Measurements from ENCODE around the gene PDZRN3.

Gene PDZRN3

DNA sequence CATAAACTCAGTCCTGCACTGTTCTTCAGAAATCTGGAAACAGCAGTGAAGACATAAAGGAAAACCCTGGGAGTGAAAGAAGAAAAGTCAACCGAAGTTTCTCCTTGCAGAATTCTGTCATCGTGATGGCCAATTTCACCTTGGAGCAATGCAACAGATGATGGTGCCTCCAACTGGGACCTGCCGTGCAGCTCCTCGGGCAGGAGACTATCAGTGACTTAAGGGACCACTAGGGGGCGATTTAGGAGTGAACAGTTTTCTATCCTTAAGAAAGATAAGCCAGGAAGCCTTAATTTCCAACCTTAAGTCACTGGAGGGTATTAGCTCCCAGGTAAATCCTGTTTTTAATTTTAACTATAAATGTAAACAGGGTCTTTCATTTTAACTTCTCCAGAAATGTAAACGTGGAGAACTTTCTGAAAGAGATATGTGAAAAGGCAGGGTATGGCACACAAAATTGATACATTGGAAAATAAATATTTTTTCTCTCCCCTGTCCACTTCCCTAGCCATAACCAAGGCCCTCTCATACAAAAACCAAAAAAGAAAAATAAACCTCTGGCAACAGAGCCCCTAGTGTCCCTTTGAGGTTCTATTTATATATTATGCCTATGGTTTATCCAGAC is 116.3 kb downstream of the PDZRN3 start:
- H3K4me1 ChIP-seq (ENCODE audit: insufficient read depth, poor library complexity, severe bottlenecking) = no peaks in the 10 kb centered on the region
- H3K27me3 ChIP-seq (ENCODE audit: insufficient read depth, poor library complexity, severe bottlenecking) = no peaks in the 10 kb centered on the region
- DNase-seq (ENCODE audit: low spot score) (no peak), ATAC-seq (ENCODE audit: low read depth) (peak; percentile 71)
- H3K9me3 ChIP-seq (ENCODE audit: severe bottlenecking) = no peaks in the 10 kb centered on the region
- no peak overlapping the region for H3K4me3 ChIP-seq (ENCODE audit: severe bottlenecking)
- TF ChIP-seq, protein P1, sequence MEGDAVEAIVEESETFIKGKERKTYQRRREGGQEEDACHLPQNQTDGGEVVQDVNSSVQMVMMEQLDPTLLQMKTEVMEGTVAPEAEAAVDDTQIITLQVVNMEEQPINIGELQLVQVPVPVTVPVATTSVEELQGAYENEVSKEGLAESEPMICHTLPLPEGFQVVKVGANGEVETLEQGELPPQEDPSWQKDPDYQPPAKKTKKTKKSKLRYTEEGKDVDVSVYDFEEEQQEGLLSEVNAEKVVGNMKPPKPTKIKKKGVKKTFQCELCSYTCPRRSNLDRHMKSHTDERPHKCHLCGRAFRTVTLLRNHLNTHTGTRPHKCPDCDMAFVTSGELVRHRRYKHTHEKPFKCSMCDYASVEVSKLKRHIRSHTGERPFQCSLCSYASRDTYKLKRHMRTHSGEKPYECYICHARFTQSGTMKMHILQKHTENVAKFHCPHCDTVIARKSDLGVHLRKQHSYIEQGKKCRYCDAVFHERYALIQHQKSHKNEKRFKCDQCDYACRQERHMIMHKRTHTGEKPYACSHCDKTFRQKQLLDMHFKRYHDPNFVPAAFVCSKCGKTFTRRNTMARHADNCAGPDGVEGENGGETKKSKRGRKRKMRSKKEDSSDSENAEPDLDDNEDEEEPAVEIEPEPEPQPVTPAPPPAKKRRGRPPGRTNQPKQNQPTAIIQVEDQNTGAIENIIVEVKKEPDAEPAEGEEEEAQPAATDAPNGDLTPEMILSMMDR (IDR thresholded peaks at IDR 0.05; ENCODE audit: poor library complexity, severe bottlenecking) = peak; percentile 85
- H3K27ac ChIP-seq (ENCODE audit: poor library complexity, severe bottlenecking) = no peak overlapping the region
- H3K36me3 ChIP-seq (ENCODE audit: low read depth) = no peaks in the 10 kb centered on the region

- TF ChIP-seq, protein P1 (IDR thresholded peaks at IDR 0.05; ENCODE audit: poor library complexity, severe bottlenecking) = no peak
- no peaks in the 10 kb centered on the region for H3K36me3 ChIP-seq (ENCODE audit: low read depth)
- no peaks in the 10 kb centered on the region for H3K27me3 ChIP-seq (ENCODE audit: insufficient read depth, poor library complexity, severe bottlenecking)
- DNase-seq (ENCODE audit: low spot score) (no peak), ATAC-seq (ENCODE audit: low read depth) (no peak)
- H3K27ac ChIP-seq (ENCODE audit: poor library complexity, severe bottlenecking) = no peak overlapping the region
- H3K4me1 ChIP-seq (ENCODE audit: insufficient read depth, poor library complexity, severe bottlenecking) = no peaks in the 10 kb centered on the region
- no peak overlapping the region for H3K4me3 ChIP-seq (ENCODE audit: severe bottlenecking)
- no peaks in the 10 kb centered on the region for H3K9me3 ChIP-seq (ENCODE audit: severe bottlenecking)
Measured at GRCh38 chr3:73504852-73505251, 119.9 kb downstream of the PDZRN3 start.

GRCh38 chr3:73504239-73504638 is 120.5 kb downstream of the PDZRN3 start:
- Histone ChIP-seq H3K9me3 (ENCODE audit: severe bottlenecking) (no peaks in the 10 kb centered on the region), H3K27me3 (ENCODE audit: insufficient read depth, poor library complexity, severe bottlenecking) (no peaks in the 10 kb centered on the region), H3K27ac (ENCODE audit: poor library complexity, severe bottlenecking) (no peak overlapping the region), H3K4me1 (ENCODE audit: insufficient read depth, poor library complexity, severe bottlenecking) (no peaks in the 10 kb centered on the region), H3K4me3 (ENCODE audit: severe bottlenecking) (no peak overlapping the region), H3K36me3 (ENCODE audit: low read depth) (no peaks in the 10 kb centered on the region)
- no peak for DNase-seq (ENCODE audit: low spot score)
- TF ChIP-seq, protein P1 (IDR thresholded peaks at IDR 0.05; ENCODE audit: poor library complexity, severe bottlenecking) = no peak
- ATAC-seq (ENCODE audit: low read depth) = no peak

DNA sequence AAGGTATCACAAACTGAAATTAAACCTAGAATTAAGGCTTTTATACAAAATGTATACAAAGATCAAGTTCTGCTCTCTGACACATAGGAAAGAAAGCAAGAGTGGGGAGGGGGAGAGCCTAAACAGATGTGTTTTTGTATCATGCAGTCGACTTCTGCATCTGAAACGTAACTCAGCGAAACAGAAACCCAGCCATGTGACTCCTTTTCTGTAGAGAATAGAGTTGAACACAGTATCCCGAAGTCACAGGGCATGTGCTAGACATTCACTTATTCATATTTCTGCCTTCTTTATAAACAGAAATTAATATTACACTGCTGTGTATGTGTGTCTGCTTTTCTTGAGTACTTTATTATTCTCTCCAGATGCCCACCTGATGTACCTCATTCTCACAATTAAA is 121.0 kb downstream of the PDZRN3 start:
- H3K27me3 ChIP-seq (ENCODE audit: insufficient read depth, poor library complexity, severe bottlenecking) = no peaks in the 10 kb centered on the region
- H3K4me3 ChIP-seq (ENCODE audit: severe bottlenecking) = no peak overlapping the region
- no peaks in the 10 kb centered on the region for H3K36me3 ChIP-seq (ENCODE audit: low read depth)
- H3K27ac ChIP-seq (ENCODE audit: poor library complexity, severe bottlenecking) = no peak overlapping the region
- ATAC-seq (ENCODE audit: low read depth) (no peak), DNase-seq (ENCODE audit: low spot score) (no peak)
- no peaks in the 10 kb centered on the region for H3K4me1 ChIP-seq (ENCODE audit: insufficient read depth, poor library complexity, severe bottlenecking)
- H3K9me3 ChIP-seq (ENCODE audit: severe bottlenecking) = no peaks in the 10 kb centered on the region
- TF ChIP-seq, protein P1 (IDR thresholded peaks at IDR 0.05; ENCODE audit: poor library complexity, severe bottlenecking) = no peak
